DMS 273 (cell line): Measurements from ENCODE around the gene SYS1.

ENCODE experiments used
- DNase-seq: peaks from one replicate; lab custom pipeline; 2025; ENCODE audit not compliant: unreplicated experiment; lab: John Stamatoyannopoulos, UW

The SYS1 gene

GRCh38 chr20:45412653-45413052 lies 49.7 kb downstream of the SYS1 start:
- DNase-seq = no peak

DNA sequence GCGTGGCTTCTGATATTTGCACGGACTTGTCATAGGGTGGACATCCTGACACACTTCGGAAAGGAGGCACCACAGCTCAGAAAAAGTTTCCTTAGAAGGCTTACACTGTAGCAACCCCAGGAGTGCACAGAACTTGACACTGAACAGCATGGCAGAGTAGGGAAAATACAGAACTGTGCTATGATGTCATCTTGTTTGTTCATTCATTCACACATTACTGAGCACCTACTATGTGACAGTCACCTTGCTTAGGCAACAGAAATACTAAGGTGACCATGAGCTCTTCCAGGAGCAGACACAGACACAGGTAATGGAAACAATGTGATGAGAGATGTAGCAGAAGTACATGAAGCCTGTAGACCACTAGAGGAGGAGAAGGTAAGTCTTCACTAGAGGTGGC lies 50.5 kb downstream of the SYS1 start:
- DNase-seq = no peak

DNA sequence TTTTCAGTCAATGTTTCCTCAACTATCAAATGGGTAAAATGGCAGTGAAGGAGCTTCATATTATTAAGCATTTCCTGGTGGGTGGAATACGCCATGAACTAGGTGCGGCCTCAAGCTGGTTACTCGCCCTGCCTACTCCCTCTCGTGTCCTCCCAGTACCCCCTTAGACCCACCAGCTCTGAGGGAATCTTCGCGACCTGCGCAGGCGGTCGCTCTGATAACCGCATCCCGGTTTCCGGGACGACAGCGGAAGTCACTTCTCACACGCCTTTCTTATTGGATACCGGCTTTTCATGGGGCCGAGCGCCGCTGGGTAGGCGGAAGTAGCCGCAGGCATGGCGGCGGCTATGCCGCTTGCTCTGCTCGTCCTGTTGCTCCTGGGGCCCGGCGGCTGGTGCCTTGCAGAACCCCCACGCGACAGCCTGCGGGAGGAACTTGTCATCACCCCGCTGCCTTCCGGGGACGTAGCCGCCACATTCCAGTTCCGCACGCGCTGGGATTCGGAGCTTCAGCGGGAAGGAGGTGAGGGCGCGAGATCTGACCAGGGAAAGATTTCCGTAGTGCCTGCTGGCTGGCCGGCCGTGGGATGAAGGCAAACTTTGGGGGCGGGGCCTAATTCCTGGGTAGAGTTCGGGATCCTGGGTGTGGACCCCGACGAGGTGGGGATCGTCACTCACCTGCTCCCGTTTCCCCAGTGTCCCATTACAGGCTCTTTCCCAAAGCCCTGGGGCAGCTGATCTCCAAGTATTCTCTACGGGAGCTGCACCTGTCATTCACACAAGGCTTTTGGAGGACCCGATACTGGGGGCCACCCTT lies 53.1 kb downstream of the SYS1 start, which contains the start of gene PIGT:
Gene PIGT (plus strand): TSS at position 320 of the 816 bp plus-strand sequence. CDS start 16 bp downstream, at position 336.
- peak; percentile 92 for DNase-seq

- DNase-seq = no peak
Observed at GRCh38 chr20:45416917-45417316, 54.0 kb downstream of the SYS1 start.
